Activated CD8-positive, alpha-beta memory T cell treated with anti-CD3 and anti-CD28 coated beads for 1 hour (primary cell): ENCODE measurements around the gene TJP2.

ENCODE experiments used
- DNase-seq, 2 donors: peaks; one replicate each; pipeline ENCODE4 v3.0.0-alpha.2; 2020; ENCODE audit warnings: low read depth in 1 of 2; ENCODE audit errors: extremely low read depth in 1 of 2

The TJP2 gene

GRCh38 chr9:69323861-69324260, 149.8 kb downstream of the TJP2 start:
- DNase-seq = no peak
